ENCODE results near the gene STK40.

Gene STK40

DNA sequence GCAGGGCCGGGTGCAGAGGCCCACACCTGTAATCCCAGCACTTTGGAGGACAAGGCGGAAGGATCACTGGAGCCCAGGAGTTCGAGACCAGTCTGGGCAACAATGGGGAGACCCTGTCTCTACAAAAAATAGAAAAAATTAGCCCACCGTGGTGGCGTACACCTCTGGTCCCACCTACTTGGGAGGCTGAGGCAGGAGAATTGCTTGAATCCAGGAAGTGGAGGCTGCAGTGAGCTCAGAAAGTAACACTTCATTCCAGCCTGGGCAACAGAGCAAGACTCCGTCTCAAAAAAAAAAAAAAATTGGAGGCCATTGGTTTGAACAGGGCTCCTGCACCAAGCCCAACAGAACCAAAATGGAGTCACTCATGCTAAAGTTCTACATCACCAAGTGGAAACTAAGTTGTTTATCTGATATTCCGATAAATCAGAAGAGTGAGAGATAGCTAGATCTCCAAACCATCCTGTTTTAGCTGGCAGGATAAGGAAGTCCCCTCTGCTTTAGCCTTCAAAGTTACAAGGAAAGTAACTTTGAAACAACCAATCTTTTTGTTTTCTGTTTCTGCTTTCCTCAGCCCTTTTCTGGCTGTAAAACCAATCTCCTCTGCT, 12.8 kb upstream of the STK40 start:
- no peak for DNase-seq (ENCODE audit: low read depth)

DNA sequence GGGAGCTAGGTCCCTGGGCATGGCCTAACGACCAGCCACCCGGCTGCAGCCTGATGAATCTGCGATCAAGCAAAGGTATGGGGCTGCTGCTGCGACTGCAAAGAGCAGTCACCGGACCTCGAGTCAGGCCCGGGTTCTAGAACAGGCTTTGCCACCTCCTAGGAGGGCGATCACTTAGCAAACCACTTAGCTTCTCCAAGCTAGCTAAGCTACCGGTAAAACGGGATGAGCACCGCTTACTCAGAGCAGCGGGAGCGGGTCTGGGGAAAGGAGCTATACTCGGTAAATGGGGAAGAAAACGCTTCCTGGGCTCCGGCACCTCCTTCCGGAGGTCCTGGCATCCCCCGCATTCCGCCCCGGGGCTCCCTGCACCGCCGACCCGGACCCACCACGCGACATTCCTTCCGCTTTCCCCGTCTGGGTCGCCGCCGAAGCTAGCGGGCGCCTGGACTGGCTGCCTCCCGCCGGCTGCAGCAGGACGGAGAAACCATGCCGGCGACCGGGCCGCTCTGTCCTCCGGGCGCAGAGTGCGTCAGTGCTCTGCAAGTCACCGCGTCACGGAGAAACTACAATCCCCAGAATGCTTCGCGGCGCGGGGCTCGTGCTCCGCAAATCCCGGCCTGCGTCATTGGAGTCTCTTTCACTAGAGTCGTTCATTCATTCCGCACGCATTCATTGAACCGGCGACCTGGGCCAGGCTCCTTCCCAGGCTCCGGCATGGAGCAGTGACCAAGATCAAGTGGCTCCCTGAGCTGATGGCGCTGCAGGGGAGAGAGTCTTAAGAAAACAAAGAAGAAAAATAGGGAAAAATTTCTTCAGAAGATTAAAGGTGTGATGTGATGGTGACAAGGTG, 11.9 kb upstream of the STK40 start, which contains the start of gene LSM10:
Gene LSM10, minus strand, starts transcription at position 531 of the 853 bp plus-strand sequence. CDS start 3,779 bp downstream, outside the sequence.
- peak; percentile 82 for DNase-seq (ENCODE audit: low read depth)

DNA sequence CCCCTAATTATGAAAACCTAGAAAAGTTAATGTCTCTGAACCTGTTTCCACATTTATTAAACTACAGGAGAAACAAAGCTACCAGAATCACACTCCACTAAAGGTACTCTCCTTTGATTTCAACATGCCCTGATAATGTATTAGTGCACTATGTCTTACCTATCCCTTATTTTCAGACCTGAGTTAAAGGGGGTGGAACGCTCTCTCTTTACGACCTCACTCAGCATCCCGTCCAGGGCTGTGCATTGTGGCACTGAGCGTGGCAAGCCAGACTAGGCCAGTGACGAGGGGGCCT, 11.3 kb upstream of the STK40 start:
- DNase-seq (ENCODE audit: low read depth), result no peak

DNA sequence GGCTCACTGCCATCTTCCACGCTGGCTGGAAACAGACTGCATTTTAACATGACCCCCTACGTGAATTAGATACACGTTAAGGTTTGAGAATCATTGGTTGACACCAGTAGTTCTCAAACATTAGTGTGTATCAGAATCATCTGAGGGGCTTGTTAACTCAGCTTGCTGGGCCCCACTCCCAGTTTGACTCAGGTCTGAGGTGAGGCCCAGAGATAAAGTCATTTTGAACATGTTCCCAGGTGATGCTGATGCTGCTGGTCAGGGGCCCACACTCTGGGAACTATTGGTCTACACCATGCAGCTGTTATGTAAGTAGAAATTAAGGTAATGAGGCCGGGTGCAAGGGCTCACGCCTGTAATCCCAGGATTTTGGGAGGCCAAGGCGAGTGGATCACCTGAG, 10.6 kb upstream of the STK40 start:
- no peak for DNase-seq (ENCODE audit: low read depth)

DNA sequence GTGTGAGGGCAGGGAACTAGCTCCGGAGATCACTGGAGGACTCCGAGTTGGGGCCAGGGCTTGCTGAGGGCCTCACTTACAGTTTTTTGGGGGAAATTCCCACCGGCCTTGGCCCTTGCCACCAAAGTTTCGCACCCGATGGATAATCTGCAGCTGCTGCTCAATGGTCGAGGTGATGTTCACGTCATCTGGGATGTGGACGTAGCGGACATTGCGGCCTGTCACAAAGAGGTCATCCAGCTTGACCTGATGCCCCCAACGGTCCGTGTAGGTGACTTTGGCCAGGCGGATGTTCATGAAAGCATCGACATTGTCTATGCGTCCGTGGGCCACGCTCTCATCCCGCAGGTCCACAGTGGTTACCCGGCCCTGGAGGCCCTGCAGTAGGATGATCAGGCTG, 8.0 kb upstream of the STK40 start:
- no peak for DNase-seq (ENCODE audit: low read depth)

DNA sequence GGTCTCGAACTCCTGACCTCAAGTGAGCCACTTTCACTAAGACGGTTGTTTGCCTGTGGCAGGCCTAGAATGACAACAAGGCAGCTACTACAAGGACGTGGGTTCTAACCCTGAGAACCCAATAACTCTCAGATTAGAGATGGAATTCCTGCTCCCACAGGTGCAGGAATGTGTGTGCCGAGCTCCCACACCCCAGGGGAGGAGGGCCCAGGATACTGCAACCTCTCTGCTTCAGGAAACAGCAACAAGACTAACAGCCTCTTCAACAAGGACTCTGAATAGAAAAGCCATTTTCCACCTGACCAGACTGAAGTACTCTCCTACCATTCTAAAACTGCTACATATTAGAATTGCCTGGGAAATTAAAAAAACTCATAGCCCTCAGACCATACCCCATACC, 7.1 kb upstream of the STK40 start:
- no peak for DNase-seq (ENCODE audit: low read depth)

DNA sequence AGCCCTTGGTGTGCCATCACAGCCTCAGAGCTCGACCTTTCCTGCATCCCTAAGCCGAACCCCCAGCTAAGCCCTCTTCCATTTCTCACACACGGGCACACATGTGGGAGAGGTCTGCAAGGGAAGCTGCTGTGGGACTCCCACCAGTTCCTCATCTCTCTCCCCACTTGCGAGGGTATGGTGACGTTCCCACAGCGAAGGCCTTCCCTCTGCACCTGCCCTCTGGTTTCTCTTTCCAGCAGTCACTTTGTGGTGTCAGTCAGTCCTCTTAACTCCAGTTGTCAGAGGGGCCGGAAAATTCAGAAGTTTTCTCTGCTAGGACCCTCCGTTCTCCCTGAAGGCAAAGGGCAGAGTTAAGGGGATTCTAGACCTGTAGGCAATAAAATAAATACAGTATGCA, 5.5 kb upstream of the STK40 start:
- no peak for DNase-seq (ENCODE audit: low read depth)

DNA sequence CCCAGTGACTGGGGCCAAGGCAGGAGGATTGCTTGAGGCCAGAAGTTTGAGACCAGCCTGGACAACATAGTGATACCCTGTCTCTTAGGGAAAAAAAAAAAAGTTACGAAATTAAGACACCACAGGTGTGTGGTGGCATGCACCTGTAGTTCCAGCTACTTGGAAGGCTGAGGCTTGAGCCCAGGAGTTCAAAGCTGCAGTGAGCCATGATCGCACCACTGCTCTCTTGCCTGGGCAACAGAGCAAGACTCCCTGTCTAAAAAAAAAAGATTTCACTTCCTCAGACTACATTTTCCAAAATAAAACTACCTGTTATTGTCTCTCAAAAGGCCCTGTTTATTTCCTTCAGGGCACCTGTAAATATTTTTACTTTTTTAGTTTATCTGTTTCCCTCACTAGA, 4.7 kb upstream of the STK40 start:
- DNase-seq (ENCODE audit: low read depth), result no peak

DNA sequence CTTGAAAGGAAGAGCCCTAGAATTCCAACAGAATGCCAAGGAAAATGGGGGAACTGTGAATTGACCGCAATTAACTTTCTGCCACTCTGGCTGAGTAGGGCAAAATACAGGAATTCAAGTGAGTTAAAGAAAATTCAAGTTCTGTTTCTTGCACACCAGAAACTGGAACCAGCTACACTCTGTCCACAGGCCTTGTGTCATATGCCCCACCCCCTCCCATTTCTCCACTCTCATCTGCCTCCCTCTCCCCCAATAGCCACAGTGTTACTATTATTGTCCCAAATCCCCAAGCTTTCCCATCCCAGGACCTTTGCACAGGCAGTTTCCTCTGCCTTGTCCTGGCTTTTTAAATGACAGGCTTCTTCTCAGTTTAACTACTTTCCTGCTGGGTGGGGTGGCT, 4.3 kb upstream of the STK40 start:
- no peak for DNase-seq (ENCODE audit: low read depth)

DNA sequence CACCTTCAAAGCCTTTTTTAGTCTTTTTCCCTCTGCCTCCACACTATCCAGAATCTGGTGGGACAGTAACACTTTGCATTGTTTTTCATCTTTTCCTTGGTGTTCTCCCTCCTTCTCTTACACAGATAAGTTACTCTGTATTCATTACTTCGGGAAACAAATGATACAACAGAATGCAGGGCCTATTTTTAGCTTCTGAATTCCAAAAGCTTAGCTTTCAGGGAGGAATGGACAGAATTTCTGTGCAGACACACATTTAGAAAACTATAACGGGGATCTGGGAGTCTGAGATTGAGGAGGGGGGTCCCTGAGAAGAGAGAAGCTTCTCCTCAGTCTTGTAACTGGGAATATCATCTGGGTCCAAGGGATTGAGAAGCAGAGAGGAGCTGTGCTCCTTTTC, 3.5 kb upstream of the STK40 start:
- DNase-seq (ENCODE audit: low read depth), result no peak

DNA sequence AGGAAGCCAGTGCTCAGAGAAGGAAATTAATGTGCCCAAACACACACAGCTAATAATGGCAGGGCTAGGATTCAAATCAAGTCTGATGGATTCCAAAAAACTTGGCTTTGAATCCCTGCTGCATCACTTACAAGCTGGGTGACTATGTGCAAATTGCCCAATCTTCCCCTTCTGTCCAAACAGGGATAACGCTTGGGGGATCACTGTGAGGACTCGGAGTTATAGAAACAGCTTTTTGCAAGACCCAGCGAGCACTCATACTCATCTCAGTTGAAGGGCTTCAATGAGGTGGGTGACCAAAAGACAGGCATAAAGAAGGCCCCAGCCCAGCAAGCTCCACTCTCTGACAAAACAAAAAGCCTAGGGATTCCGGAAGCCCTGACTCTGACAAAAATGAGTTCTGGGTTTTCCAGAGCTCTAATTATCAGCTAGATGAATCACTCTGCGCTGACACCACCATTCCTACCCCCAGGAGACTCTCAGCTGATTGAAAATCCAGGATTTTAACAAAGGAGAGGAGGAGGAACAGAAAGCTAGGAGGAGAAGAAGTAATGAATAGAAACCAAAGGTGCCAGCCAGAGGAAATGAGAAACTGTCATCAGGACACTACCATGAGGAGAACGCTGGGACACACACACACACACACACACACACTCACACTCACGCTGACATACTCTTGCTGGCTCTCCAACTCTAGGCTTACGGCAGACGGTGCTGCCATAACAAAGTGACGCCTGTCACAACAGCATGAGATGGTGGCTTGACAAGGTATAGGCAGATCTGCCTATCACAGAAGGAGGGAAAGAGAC, 1.6 kb upstream of the STK40 start:
- no peak for DNase-seq (ENCODE audit: low read depth)

DNA sequence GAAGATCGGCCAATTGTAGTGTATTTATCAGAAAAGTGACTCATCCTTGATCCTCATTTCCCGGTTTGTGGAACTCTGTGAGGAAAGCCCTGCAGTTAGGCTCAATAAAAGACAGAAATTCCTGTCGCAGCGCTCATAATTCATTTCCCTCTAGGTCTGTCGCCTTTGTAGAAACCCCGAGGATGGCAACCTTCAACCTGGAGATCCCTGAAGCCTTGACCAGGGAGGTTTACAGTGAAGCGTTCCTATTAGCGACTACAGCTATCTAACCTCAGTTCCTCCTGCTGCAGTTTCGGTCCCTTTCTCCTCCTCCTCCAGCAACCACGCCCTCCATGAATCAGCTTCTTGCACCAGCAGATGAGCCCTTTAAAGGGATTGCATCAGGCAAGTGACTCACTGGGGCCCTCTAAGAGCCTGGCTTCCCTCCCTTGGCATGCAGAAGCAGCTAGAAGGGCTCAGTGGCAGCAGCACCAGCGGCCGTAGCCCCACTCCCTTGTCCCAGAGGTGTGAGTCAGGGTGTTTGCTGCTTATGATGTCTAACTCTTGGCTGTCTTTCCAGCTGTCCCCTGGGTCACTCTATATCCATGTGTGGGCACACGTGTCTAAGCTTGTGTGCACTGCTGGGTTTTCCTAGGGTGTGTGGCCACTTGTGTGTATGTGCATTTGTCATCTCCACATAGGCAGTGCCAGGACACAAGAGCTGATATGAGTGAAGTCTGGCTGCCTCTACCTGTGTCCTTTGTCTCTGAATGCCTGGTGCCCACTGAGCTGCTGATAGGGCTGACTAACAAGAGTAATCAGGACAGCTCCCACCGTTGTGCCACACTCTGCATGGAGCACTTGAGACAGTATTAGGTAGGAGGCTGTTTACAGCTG, 779 bp upstream of the STK40 start:
- DNase-seq (ENCODE audit: low read depth), result peak; percentile 85

DNA sequence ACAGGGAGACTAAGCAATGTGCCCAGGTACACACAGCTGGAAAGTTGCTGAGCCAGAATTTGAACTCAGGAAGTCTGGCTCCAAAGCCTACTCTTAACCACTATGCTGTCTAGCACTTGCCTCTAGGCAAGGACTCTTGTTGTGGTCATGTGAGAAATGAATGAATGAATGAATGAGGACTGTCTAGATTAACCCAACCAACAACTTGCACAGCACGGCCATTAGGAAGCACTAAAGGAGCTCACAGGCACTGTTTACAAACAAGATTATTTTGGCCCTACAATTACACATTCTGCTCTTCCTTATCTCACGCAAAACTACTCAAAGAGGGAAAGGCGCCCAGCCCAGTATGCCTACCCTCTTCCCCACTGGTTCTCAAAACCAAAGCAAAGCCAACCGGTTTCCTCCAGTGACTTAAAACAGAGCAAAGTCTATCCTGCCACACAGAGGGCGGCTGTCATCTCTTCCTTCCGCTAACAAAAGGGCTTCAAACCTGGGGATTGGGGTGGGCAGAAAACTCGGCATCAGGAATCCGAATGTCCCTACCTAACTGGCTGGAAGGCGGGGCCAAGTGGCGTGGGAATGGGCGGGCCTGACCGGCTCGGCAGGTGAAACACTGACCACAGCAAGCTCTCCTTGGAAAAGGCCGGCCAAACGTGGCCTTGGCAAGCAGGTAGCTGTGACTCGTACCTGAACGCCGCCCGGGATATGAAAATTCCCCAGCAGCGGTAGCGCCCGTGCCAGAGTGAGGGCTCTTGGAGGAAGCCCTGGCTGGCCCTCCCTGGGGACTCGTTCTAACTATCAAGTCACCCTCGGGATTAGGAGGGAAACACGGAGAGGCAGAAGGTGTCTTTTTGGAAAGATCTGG, 948 bp downstream of the STK40 start:
- DNase-seq (ENCODE audit: low read depth), result no peak

DNA sequence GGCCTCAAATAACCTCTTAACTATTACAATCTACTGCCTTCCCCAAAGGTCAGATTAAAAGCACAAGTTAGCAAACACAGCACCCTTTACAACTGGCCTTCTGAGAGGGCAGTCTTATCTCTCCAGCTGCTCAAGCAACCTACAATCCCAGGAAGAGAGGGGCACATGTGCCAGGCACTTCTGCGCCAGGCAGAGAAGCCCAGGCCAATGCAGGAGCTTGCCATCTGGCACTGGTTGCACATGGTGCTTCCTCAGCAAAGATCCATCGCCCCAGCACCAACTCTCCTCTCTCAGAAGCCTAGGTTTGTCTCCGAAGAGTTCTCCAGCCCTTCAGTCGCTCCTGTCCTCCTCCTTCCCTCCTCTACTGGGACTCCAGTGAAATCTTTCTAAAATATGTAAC, 2.5 kb downstream of the STK40 start:
- DNase-seq (ENCODE audit: low read depth), result no peak

DNA sequence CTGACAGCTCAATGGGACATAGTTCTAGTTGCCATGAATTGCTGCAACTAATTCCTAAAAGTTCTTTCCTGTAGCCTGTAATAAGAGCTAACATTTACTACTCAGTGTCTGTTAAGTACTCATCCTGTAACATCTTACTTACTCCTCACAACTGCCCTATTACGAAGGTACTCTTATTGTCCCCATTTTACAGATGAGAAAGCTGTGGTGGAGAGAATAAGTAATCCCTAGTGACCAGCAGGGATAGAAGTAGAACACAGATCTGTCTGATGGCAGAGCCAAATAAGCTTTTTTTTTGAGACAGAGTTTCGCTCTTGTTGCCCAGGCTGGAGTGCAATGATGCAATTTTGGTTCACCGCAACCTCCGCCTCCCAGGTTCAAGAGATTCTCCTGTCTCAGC, 3.1 kb downstream of the STK40 start:
- no peak for DNase-seq (ENCODE audit: low read depth)

DNA sequence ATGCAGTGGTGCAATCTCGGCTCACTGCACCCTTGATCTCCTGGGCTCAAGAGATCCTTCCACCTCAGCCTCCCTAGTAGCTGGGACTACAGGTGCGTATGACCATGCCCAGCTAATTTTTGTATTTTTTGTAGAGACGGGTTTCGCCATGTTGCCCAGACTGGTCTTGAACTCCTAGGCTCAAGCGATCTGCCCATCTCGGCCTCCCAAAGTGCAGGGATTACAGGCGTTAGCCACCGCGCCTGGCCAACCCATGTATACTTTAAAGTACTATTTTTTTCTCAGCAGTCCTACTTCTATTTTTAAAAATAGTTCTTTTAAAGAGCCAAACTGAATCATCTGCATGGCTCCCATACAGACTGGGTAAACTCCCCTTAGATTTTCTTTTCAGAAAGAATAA, 3.5 kb downstream of the STK40 start:
- no peak for DNase-seq (ENCODE audit: low read depth)

DNA sequence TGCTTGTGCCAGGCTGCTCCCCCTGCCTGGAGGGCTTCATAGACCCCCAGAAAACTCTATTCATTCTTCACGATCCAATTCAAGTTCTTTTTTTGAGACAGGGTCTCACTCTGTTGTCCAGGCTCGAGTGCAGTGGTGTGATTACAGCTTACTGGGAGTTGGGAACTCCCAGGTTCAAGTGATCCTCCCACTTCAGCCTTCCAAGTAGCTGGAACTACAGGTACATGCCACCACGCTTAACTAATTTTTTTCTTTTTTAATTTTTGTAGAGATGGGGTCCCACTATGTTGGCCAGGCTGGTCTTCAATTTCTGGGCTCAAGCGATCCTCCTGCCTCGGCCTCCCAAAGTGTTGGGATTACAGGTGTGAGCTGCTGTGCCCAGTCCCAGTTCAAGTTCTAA, 4.3 kb downstream of the STK40 start:
- no peak for DNase-seq (ENCODE audit: low read depth)

DNA sequence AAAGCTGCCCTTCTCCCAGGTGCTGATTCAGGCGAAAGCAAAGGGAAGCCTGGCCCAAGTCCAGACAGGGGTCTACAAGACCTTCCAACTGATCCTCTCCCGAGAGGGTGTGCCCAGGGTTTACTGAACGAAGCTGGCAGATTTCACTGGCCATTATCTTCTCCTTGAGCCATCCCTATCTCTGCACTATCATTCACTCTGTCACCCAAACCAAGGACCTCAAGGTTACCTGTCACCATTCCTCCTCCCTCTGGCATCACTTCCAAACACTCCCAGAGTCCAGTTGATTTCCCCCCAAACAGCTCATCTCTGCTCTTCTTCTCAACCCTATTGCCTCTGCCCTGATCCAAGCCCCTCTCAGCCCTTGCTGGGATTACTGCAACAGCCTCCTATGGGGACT, 4.9 kb downstream of the STK40 start:
- no peak for DNase-seq (ENCODE audit: low read depth)

DNA sequence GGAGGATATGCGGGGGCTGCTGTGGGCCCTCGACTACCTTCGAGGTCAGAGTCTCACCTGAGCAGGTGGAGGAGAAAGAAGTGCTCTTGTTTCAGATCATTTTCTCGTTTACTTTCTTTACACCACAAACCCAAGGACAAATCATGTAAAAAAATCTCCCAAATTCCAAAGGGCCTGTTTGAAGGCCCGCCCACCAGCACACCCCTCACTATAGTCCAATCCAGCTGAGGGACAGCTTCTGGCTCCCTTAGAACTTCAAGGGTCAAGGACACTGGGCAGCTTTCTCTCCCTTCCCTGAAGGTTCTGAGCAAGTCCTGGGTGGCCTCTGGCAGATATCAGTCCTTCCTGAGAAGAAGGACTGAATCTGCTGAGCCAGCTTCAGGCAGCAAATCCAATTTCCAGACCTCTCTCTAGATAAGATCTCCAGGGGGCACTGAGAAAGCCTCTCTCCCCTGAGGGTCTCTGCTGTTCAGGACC, 5.5 kb downstream of the STK40 start:
- no peak for DNase-seq (ENCODE audit: low read depth)

DNA sequence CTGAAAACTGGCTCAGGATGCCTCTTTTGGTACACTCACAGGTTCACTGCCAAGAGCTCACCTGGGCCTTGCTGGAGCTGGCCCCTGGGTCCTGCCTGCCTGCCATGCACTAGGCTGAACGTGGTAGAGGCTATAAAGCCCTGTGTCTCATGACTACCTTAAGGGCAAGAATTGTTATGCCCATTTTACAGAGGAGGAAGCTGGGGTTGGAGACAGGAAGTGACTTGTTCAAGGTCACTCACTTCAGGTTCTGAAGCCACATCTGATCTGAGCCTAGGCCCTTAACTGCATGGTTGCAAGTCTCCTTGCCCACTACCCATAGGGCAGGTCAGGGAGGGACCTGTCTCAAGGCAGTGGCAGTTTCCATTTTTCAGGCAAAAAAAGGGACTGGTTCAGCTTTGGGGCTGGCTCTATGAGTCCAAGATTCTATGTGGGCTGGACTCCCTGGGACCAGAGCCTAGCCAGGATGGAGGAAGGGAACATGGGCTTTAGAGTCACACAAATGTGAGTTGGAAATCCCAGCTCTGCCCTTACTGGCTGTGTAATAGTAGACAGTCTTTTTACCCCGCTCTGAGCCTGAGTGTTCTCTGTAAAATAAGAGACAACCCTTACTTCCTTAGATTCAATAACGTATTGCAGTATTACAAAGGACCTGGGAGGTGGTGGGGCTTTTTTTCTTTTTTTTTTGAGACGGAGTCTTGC, 7.8 kb downstream of the STK40 start:
- DNase-seq (ENCODE audit: low read depth), result no peak
